ENCODE data around the gene TSPO.

The TSPO gene

GRCh38 chr22:43147821-43148220 is 3.5 kb upstream of the TSPO start:
- H3K4me3 ChIP-seq (ENCODE audit: low read length): no peak overlapping the region
- DNase-seq (ENCODE audit: low read depth): no peak
- TF ChIP-seq CTCF (conservative IDR thresholded peaks at IDR 0.05; ENCODE audit: low read length): no peak

GRCh38 chr22:43148581-43148980 is 2.8 kb upstream of the TSPO start:
- TF ChIP-seq CTCF (conservative IDR thresholded peaks at IDR 0.05; ENCODE audit: low read length): no peak
- H3K4me3 ChIP-seq (ENCODE audit: low read length): no peak overlapping the region
- DNase-seq (ENCODE audit: low read depth): no peak

- no peak for TF ChIP-seq CTCF (conservative IDR thresholded peaks at IDR 0.05; ENCODE audit: low read length)
- DNase-seq (ENCODE audit: low read depth): no peak
- H3K4me3 ChIP-seq (ENCODE audit: low read length): peak overlapping the region; percentile 83
Measured at GRCh38 chr22:43150731-43151206, 590 bp upstream of the TSPO start.

GRCh38 chr22:43152003-43152356 is 621 bp downstream of the TSPO start:
- no peak for DNase-seq (ENCODE audit: low read depth)
- TF ChIP-seq CTCF (conservative IDR thresholded peaks at IDR 0.05; ENCODE audit: low read length): no peak

GRCh38 chr22:43152357-43153071 is 1.2 kb downstream of the TSPO start:
- DNase-seq (ENCODE audit: low read depth): peak; percentile 66

More at GRCh38 chr22:43152003-43152356, 621 bp downstream of the TSPO start:
- peak overlapping the region; percentile 83 for H3K4me3 ChIP-seq (ENCODE audit: low read length)

GRCh38 chr22:43153899-43154298 is 2.5 kb downstream of the TSPO start:
- H3K4me3 ChIP-seq (ENCODE audit: low read length): peak overlapping the region; percentile 26
- TF ChIP-seq CTCF (conservative IDR thresholded peaks at IDR 0.05; ENCODE audit: low read length): no peak

More at GRCh38 chr22:43152357-43153071, 1.2 kb downstream of the TSPO start:
- peak overlapping the region; percentile 83 for H3K4me3 ChIP-seq (ENCODE audit: low read length)
- no peak for TF ChIP-seq CTCF (conservative IDR thresholded peaks at IDR 0.05; ENCODE audit: low read length)

GRCh38 chr22:43154887-43155536 is 3.7 kb downstream of the TSPO start:
- no peak for TF ChIP-seq CTCF (conservative IDR thresholded peaks at IDR 0.05; ENCODE audit: low read length)
- peak; percentile 18 for DNase-seq (ENCODE audit: low read depth)

More at GRCh38 chr22:43153899-43154298, 2.5 kb downstream of the TSPO start:
- DNase-seq (ENCODE audit: low read depth): no peak

More at GRCh38 chr22:43154887-43155536, 3.7 kb downstream of the TSPO start:
- no peak overlapping the region for H3K4me3 ChIP-seq (ENCODE audit: low read length)
